Activated CD8-positive, alpha-beta memory T cell treated with anti-CD3 and anti-CD28 coated beads, Interleukin-2, amount 10 ng/mL, durations not matched to agents 7 days and 5 days (primary cell): ENCODE data around the gene TRABD. TPM values are rescaled to one million over a fixed set of nuclear protein-coding genes. Genes with fewer than 3 reads are reported as not detected.
"Not testable (repeated sequence)": the region's sequence is repeated elsewhere in the genome, so short reads cannot be mapped to it uniquely, and the experiment has no call there.

Experiments
- ATAC-seq: fragments of 150-1000 bp; cut with Tn5 transposase; one replicate; pipeline ENCODE4 v1.10.0; 2021; ENCODE audit warnings: moderate library complexity
- CTCF ChIA-PET: fragments of 350-600 bp; sonication (Branson Sonifier 250); formaldehyde crosslinking; loops from one replicate; lab custom pipeline; 2021; ENCODE audit warnings: antibody characterized with exemption; lab: Charles Lee
- DNase-seq: peaks from one replicate; pipeline ENCODE4 v3.0.0-alpha.2; 2020
- H3K27ac Mint-ChIP-seq: one replicate; pipeline ENCODE4 v1.8.0; 2021; ENCODE audit warnings: mild to moderate bottlenecking, mixed read lengths
- H3K27me3 Mint-ChIP-seq: one replicate; pipeline ENCODE4 v1.8.0; 2021; ENCODE audit warnings: mixed read lengths
- H3K36me3 Mint-ChIP-seq: one replicate; pipeline ENCODE4 v1.8.0; 2021; ENCODE audit warnings: mild to moderate bottlenecking, mixed read lengths
- H3K4me1 Mint-ChIP-seq: one replicate; pipeline ENCODE4 v1.8.0; 2021; ENCODE audit warnings: mixed read lengths
- H3K4me3 Mint-ChIP-seq: one replicate; pipeline ENCODE4 v1.8.0; 2021; ENCODE audit warnings: mild to moderate bottlenecking, moderate library complexity, mixed read lengths
- H3K9me3 Mint-ChIP-seq: one replicate; pipeline ENCODE4 v1.8.0; 2022; ENCODE audit warnings: low read depth, mixed read lengths
- total RNA-seq, 2 experiments: library from RNA; stranded (reverse); gene quantifications; one replicate each; pipeline ENCODE4 v1.2.3, GENCODE V29; 2021

Gene TRABD
- total RNA-seq, 2 experiments from 2014 or later: 141 to 177 TPM

GRCh38 chr22:50161508-50162390 lies 24.0 kb upstream of the TRABD start:
- Mint-ChIP-seq H3K4me1 (no peaks in the 10 kb centered on the region), H3K36me3 (no peaks in the 10 kb centered on the region), H3K27me3 (peaks cover 32% of the 10 kb centered on the region), H3K9me3 (no peaks in the 10 kb centered on the region), H3K27ac (no peak overlapping the region), H3K4me3 (no peak overlapping the region)
- DNase-seq (no peak), ATAC-seq (no peak)
- CTCF ChIA-PET: no interaction called here

- no peak overlapping the region for H3K27ac Mint-ChIP-seq
- CTCF ChIA-PET: no interaction called here
- no peaks in the 10 kb centered on the region for H3K9me3 Mint-ChIP-seq
- H3K4me3 Mint-ChIP-seq: no peak overlapping the region
- no peaks in the 10 kb centered on the region for H3K36me3 Mint-ChIP-seq
- no peaks in the 10 kb centered on the region for H3K4me1 Mint-ChIP-seq
- DNase-seq (no peak), ATAC-seq (no peak)
- H3K27me3 Mint-ChIP-seq: peaks cover 26% of the 10 kb centered on the region
These were observed 23.2 kb upstream of the TRABD start for GRCh38 chr22:50162391-50162956.

- DNase-seq (no peak), ATAC-seq (no peak)
- H3K4me3 Mint-ChIP-seq: no peak overlapping the region
- H3K4me1 Mint-ChIP-seq: no peaks in the 10 kb centered on the region
- no peaks in the 10 kb centered on the region for H3K9me3 Mint-ChIP-seq
- H3K27me3 Mint-ChIP-seq: peaks cover 24% of the 10 kb centered on the region
- CTCF ChIA-PET: no interaction called here
- no peak overlapping the region for H3K27ac Mint-ChIP-seq
- H3K36me3 Mint-ChIP-seq: no peaks in the 10 kb centered on the region
These were observed 20.1 kb upstream of the TRABD start for GRCh38 chr22:50165436-50166123.

DNA sequence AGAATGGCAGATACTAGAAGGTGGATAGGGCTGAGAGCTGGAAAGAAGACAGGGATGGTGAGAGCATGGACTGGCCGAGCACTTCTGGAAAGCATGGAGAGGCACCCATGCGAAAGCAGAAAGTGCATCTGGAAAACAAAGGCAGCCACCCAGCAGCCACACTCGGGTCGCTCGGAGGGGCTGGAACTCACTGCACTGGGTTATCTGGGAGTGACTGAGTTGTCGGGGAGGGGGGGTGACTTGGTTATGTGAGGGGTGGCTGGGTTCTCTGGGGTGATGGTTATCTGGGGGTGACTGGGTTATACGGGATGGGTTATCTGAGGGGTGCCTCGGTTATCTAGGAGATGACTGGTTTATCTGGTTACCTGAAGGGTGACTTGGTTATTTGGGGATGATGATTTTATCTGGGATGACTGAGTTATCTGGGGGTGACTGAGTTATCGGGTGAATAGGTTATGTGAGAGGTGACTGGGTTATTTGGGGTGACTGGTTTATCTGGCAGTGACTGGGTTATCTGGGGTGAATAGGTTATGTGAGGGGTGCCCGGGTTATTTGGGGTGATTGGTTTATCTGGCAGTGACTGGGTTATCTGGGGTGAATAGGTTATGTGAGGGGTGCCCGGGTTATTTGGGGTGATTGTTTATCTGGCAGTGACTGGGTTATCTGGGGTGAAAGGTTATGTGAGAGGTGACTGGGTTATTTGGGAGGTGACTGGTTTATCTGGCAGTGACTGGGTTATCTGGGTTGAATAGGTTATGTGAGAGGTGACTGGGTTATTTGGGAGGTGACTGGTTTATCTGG lies 17.8 kb upstream of the TRABD start:
- DNase-seq: no peak
- no peaks in the 10 kb centered on the region for H3K36me3 Mint-ChIP-seq
- H3K27ac Mint-ChIP-seq: no peak overlapping the region
- H3K4me1 Mint-ChIP-seq: peaks cover 2% of the 10 kb centered on the region
- H3K9me3 Mint-ChIP-seq: no peaks in the 10 kb centered on the region
- CTCF ChIA-PET: interaction anchor here (1.0 to 1.6 kb wide), 2 partner anchors 18 to 22 kb away, joined by 3 to 5 read pairs; no protein-coding TSS in a partner anchor
- no peak for ATAC-seq
- H3K27me3 Mint-ChIP-seq: peaks cover 26% of the 10 kb centered on the region
- H3K4me3 Mint-ChIP-seq: peak overlapping the region; percentile 25

GRCh38 chr22:50168490-50169180 lies 17.1 kb upstream of the TRABD start:
- ATAC-seq, H3K9me3 Mint-ChIP-seq, H3K36me3 Mint-ChIP-seq, CTCF ChIA-PET, H3K4me1 Mint-ChIP-seq, DNase-seq: not testable (repeated sequence)
- H3K4me3 Mint-ChIP-seq: peak overlapping the region; percentile 39
- peaks cover 25% of the 10 kb centered on the region for H3K27me3 Mint-ChIP-seq
- peak overlapping the region; percentile 33 for H3K27ac Mint-ChIP-seq

- H3K36me3 Mint-ChIP-seq: no peaks in the 10 kb centered on the region
- no peaks in the 10 kb centered on the region for H3K9me3 Mint-ChIP-seq
- H3K4me3 Mint-ChIP-seq: peak overlapping the region; percentile 39
- H3K27me3 Mint-ChIP-seq: peaks cover 24% of the 10 kb centered on the region
- CTCF ChIA-PET: no interaction called here
- peak overlapping the region; percentile 33 for H3K27ac Mint-ChIP-seq
- no peak for ATAC-seq
- DNase-seq: no peak
- H3K4me1 Mint-ChIP-seq: peaks cover 2% of the 10 kb centered on the region
These were observed 16.4 kb upstream of the TRABD start for GRCh38 chr22:50169181-50169759.

DNA sequence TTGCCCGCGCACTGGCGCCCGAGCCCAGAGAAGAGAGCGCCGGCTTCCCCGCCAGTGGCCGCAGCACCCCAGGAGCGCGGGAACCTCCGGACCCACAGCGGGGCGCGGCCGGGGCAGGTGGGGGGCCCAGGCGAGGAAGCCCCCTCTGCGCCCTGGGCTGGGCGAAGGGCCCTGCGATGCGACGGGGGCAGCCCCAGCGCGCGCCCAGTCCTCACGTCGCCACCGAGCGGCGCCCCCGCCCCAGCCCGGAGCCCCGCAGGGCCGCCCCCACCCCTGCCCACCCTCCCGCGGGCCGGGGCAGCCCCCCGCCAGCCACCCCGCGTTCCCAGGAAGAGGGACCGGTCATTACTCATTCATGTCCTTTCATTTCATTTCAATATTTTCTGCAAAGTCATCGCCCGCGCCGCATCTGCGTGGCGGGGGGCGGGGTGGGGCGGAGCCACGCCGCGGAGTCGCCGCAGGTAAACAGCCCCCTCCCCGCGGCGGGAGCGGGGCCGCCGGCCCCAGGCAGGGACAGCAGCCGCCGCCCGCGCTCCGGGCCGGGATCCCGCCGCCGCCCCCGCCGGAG lies 15.9 kb upstream of the TRABD start:
- Mint-ChIP-seq H3K27me3 (peaks cover 23% of the 10 kb centered on the region), H3K27ac (no peak overlapping the region), H3K4me3 (peak overlapping the region; percentile 59), H3K9me3 (no peaks in the 10 kb centered on the region), H3K36me3 (no peaks in the 10 kb centered on the region), H3K4me1 (peaks cover 2% of the 10 kb centered on the region)
- CTCF ChIA-PET: no interaction called here
- ATAC-seq (peak; percentile 76), DNase-seq (peak; percentile 70)

GRCh38 chr22:50170453-50171318 lies 15.0 kb upstream of the TRABD start, which contains the start of gene PANX2:
PANX2 (plus strand) TSS chr22:50170731; CDS start chr22:50170731, 0 bp downstream.
- ATAC-seq: peak; percentile 37
- H3K36me3 Mint-ChIP-seq: no peaks in the 10 kb centered on the region

GRCh38 chr22:50171319-50171964 lies 14.3 kb upstream of the TRABD start:
- H3K4me1 Mint-ChIP-seq: peaks cover 2% of the 10 kb centered on the region
- H3K9me3 Mint-ChIP-seq: no peaks in the 10 kb centered on the region
- H3K27me3 Mint-ChIP-seq: peaks cover 23% of the 10 kb centered on the region
- H3K4me3 Mint-ChIP-seq: peak overlapping the region; percentile 60
- no peak for DNase-seq
- CTCF ChIA-PET: interaction anchor here (0.6 to 1.7 kb wide), 4 partner anchors 13 to 327 kb away, joined by 3 to 5 read pairs (median 4); no protein-coding TSS in a partner anchor
- no peak for ATAC-seq
- H3K27ac Mint-ChIP-seq: peak overlapping the region; percentile 36
- no peaks in the 10 kb centered on the region for H3K36me3 Mint-ChIP-seq

More at GRCh38 chr22:50170453-50171318, 15.0 kb upstream of the TRABD start, which contains the start of gene PANX2:
- Mint-ChIP-seq H3K27me3 (peaks cover 23% of the 10 kb centered on the region), H3K4me3 (peak within 1 kb of the TSS; percentile 60), H3K9me3 (no peaks in the 10 kb centered on the region), H3K4me1 (peaks cover 2% of the 10 kb centered on the region), H3K27ac (peak within 1 kb of the TSS; percentile 36)
- CTCF ChIA-PET: interaction anchor here (0.6 to 1.7 kb wide), 4 partner anchors 14 to 327 kb away, joined by 3 to 5 read pairs (median 4); no protein-coding TSS in a partner anchor
- DNase-seq: no peak

- Mint-ChIP-seq H3K27ac (no peak overlapping the region), H3K36me3 (no peaks in the 10 kb centered on the region), H3K4me1 (peaks cover 2% of the 10 kb centered on the region), H3K9me3 (no peaks in the 10 kb centered on the region), H3K4me3 (no peak overlapping the region), H3K27me3 (peaks cover 23% of the 10 kb centered on the region)
- DNase-seq: no peak
- CTCF ChIA-PET: interaction anchor here (1.7 kb wide), 1 partner anchor 13 kb away, joined by 5 read pairs; no protein-coding TSS in a partner anchor
- no peak for ATAC-seq
These were observed 13.7 kb upstream of the TRABD start for GRCh38 chr22:50171965-50172421.
